Measurements from ENCODE around the gene CORO1C.

The CORO1C gene

DNA sequence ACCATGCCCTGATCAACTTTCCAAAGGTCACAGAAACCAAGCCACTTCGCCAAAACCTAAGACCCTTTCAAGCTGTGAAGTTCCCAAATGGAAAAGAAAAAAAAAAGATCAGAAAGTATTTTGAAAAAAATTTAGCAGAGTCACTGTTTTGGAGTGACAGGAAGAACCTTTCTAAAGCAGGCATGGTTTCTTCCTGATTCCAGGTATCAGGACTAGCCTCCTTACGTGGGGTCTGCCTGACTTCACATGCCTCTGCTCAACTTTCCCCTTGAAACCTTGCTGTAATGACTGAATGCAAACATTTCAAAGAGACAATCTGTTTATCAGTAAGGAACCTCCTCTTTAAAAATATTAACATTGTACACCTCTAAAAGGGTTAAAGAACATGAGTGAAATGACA, 9.5 kb downstream of the CORO1C start:
- Histone ChIP-seq H3K9me3 (ENCODE audit: control insufficient read depth, low read depth, low read length) (no peaks in the 10 kb centered on the region), H3K4me3 (ENCODE audit: low read length) (no peak overlapping the region), H3K27me3 (ENCODE audit: control insufficient read depth, insufficient read depth, low read length) (no peaks in the 10 kb centered on the region), H3K4me1 (ENCODE audit: control insufficient read depth, low read depth, low read length) (peaks cover 20% of the 10 kb centered on the region), H3K36me3 (ENCODE audit: control insufficient read depth, low read depth, low read length) (no peaks in the 10 kb centered on the region), H3K27ac (ENCODE audit: low read length) (no peak overlapping the region), H3K9ac (ENCODE audit: low read length) (no peak overlapping the region)

DNA sequence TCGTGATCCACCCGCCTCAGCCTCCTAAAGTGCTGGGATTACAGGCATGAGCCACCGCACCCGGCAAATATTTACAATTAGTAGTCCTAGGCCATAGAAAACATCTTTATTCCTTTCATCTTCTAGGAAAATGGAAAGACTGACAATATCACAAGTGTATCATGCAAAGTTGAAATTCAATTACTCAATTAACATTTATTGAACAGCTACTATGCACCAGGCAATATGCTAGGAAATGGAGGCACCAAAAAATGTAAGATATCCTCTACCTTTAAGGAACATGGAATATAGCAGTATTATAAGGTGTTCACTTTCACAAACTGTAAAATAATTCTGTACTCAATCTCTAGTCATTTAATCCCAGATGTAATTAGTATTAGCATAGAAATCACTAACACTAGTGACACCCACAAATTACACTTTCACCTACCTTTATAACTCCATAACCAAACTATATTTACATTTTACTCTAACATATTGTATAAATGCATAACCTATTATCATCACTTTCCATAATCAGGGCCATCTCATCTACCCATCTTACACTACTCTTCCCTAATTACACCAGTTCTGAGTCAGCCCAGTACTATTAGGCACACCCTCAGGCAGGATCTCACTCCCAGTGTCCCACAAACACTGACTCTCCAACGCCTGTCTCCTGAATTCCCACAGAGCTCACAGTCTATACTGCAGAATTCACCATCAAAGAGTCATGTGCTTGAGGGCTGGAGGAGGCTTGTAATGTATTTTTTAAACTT, 10.4 kb downstream of the CORO1C start:
- no peaks in the 10 kb centered on the region for H3K9me3 ChIP-seq (ENCODE audit: control insufficient read depth, low read depth, low read length)
- no peak overlapping the region for H3K9ac ChIP-seq (ENCODE audit: low read length)
- H3K4me1 ChIP-seq (ENCODE audit: control insufficient read depth, low read depth, low read length): peaks cover 20% of the 10 kb centered on the region
- no peaks in the 10 kb centered on the region for H3K36me3 ChIP-seq (ENCODE audit: control insufficient read depth, low read depth, low read length)
- no peaks in the 10 kb centered on the region for H3K27me3 ChIP-seq (ENCODE audit: control insufficient read depth, insufficient read depth, low read length)
- no peak overlapping the region for H3K4me3 ChIP-seq (ENCODE audit: low read length)
- no peak overlapping the region for H3K27ac ChIP-seq (ENCODE audit: low read length)

DNA sequence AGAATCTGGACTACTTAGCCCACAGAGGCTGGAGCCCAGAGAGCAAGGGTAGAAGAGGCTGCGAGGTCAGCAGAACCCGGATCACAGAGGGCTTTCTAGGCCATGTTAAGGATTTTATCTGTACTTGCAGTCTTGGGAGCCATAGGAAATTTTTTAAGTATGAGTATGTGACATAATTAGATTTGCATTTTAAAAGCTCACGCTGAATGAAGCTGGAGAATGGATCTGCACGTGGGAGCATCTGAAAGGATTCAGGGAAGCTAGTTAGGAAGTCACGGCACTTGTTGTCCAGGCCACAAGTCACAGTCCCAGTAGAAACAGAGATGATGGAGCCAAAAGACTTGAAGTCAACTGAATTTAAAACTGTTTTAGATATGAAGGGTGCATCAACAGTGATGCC, 14.1 kb downstream of the CORO1C start:
- Histone ChIP-seq H3K9me3 (ENCODE audit: control insufficient read depth, low read depth, low read length) (no peaks in the 10 kb centered on the region), H3K27me3 (ENCODE audit: control insufficient read depth, insufficient read depth, low read length) (no peaks in the 10 kb centered on the region), H3K4me3 (ENCODE audit: low read length) (no peak overlapping the region), H3K27ac (ENCODE audit: low read length) (no peak overlapping the region), H3K36me3 (ENCODE audit: control insufficient read depth, low read depth, low read length) (no peaks in the 10 kb centered on the region), H3K4me1 (ENCODE audit: control insufficient read depth, low read depth, low read length) (peaks cover 20% of the 10 kb centered on the region), H3K9ac (ENCODE audit: low read length) (no peak overlapping the region)

DNA sequence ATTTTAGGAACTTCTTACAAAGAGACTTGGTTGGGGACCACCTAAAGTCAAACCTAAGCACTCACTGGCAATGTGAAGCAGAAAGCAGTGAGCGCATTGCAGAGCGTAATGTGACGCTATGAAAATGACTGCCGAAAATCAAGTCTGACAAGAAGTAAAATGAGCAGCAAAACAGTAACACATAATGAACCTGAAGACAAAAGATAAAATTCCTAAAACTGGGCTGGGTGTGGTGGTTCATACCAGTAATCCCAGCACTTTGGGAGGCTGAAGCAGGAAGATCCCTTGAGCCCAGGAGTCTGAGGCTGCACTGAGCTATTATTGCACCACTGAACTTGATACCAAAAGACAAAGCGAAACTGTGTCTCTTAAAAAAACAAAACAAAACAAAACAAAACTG, 16.5 kb downstream of the CORO1C start:
- H3K4me1 ChIP-seq (ENCODE audit: control insufficient read depth, low read depth, low read length): peaks cover 14% of the 10 kb centered on the region
- H3K9ac ChIP-seq (ENCODE audit: low read length): no peak overlapping the region
- H3K4me3 ChIP-seq (ENCODE audit: low read length): no peak overlapping the region
- H3K36me3 ChIP-seq (ENCODE audit: control insufficient read depth, low read depth, low read length): no peaks in the 10 kb centered on the region
- H3K27ac ChIP-seq (ENCODE audit: low read length): no peak overlapping the region
- H3K27me3 ChIP-seq (ENCODE audit: control insufficient read depth, insufficient read depth, low read length): no peaks in the 10 kb centered on the region
- no peaks in the 10 kb centered on the region for H3K9me3 ChIP-seq (ENCODE audit: control insufficient read depth, low read depth, low read length)

DNA sequence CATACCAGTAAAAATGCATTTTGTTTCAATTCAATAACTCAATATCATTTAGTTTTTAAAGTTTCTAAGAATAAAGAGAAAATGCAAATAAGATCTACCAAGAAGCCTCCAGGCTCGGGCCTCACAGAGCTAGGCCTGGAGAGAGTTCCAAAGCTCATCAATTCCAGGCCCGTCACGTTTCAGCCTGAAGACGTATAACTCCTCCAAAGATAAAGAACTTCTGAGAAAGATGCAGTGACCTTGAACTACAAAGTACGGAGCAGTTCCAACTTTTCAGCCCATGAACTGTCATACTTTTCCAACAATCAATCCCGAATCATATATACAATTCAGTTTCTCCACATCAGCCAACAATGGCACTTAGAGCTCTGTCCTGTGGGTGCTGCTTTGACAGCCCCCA, 17.8 kb downstream of the CORO1C start:
- Histone ChIP-seq H3K4me1 (ENCODE audit: control insufficient read depth, low read depth, low read length) (peaks cover 14% of the 10 kb centered on the region), H3K4me3 (ENCODE audit: low read length) (no peak overlapping the region), H3K9ac (ENCODE audit: low read length) (no peak overlapping the region), H3K27me3 (ENCODE audit: control insufficient read depth, insufficient read depth, low read length) (no peaks in the 10 kb centered on the region), H3K9me3 (ENCODE audit: control insufficient read depth, low read depth, low read length) (no peaks in the 10 kb centered on the region), H3K36me3 (ENCODE audit: control insufficient read depth, low read depth, low read length) (no peaks in the 10 kb centered on the region), H3K27ac (ENCODE audit: low read length) (no peak overlapping the region)

DNA sequence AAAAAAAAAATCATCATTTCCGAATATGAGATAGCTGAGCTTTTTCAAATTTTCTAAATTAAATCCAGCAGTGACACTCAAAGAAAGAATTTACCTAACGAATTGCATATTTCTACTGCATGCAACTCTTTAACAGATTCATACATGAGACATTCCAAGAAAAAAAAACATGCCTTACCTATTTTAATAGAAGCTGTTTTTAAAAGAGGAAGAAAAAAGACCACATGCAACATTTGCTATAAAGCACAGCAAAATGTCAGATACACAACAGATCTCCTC, 18.5 kb downstream of the CORO1C start:
- no peak overlapping the region for H3K9ac ChIP-seq (ENCODE audit: low read length)
- H3K4me1 ChIP-seq (ENCODE audit: control insufficient read depth, low read depth, low read length): peaks cover 14% of the 10 kb centered on the region
- H3K27me3 ChIP-seq (ENCODE audit: control insufficient read depth, insufficient read depth, low read length): no peaks in the 10 kb centered on the region
- no peak overlapping the region for H3K27ac ChIP-seq (ENCODE audit: low read length)
- no peaks in the 10 kb centered on the region for H3K36me3 ChIP-seq (ENCODE audit: control insufficient read depth, low read depth, low read length)
- no peak overlapping the region for H3K4me3 ChIP-seq (ENCODE audit: low read length)
- H3K9me3 ChIP-seq (ENCODE audit: control insufficient read depth, low read depth, low read length): no peaks in the 10 kb centered on the region

DNA sequence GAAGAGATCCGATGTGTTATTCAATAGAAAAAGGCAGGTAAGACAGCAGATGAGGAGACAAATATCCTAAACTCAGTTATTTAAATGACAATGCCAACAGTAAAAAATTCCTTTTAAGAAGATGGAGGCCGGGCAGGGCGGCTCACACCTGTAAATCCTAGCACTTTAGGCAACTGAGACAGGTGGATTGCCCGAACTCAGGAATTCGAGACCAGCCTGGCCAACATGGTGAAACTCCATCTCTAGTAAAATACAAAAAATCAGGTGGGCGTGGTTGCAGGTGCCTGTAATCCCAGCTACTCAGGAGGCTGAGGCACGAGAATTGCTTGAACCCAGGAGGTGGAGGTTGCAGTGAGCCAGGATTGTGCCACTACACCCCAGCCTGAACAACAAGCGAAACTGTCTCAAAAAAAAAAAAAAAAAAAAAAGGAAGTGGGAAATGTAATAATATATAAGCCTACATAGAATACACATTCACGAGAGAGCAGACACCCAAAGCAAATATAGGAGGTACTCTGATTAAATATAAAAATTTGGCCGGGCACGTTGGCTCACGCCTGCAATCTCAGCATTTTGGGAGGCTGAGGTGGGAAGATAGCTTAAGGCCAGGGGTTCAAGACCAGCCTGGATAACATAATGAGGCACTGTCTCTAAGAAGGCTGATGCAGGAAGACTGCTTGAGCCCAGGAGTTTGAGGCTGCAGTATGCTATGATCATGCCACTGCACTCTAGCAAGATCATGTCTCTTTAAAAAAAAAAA, 19.0 kb downstream of the CORO1C start:
- no peaks in the 10 kb centered on the region for H3K9me3 ChIP-seq (ENCODE audit: control insufficient read depth, low read depth, low read length)
- H3K27me3 ChIP-seq (ENCODE audit: control insufficient read depth, insufficient read depth, low read length): no peaks in the 10 kb centered on the region
- no peak overlapping the region for H3K27ac ChIP-seq (ENCODE audit: low read length)
- H3K4me3 ChIP-seq (ENCODE audit: low read length): no peak overlapping the region
- H3K4me1 ChIP-seq (ENCODE audit: control insufficient read depth, low read depth, low read length): peaks cover 14% of the 10 kb centered on the region
- H3K36me3 ChIP-seq (ENCODE audit: control insufficient read depth, low read depth, low read length): no peaks in the 10 kb centered on the region
- no peak overlapping the region for H3K9ac ChIP-seq (ENCODE audit: low read length)

DNA sequence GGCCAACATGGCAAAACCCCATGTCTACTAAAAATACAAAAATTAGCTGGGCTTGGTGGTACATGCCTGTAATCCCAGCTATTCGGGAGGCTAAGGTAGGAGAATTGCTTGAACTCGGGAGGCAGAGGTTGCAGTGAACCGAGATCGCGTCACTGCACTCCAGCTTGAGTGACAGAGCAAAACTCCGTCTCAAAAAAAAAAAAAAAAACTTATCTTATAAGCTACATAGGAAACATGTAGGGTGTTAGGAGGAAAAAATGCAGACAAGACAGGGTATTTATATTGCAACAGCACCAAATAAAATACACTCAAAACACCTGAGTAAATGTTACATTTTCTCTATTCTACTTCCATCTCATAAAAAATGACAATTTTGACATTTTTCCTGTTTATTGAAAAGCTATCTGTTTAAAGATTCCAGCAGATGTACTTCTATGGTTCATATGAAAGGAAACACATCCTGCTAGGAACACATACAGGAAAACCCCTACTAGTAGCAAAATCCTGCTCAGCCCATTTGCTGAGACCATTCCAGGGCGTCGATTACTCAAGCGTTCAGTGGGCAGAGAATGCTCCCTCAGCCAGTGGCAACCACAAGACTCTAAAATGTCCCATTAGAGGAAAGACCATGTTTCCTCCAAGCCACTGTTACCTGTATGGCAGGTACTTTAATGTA, 19.7 kb downstream of the CORO1C start:
- no peak overlapping the region for H3K9ac ChIP-seq (ENCODE audit: low read length)
- peaks cover 14% of the 10 kb centered on the region for H3K4me1 ChIP-seq (ENCODE audit: control insufficient read depth, low read depth, low read length)
- no peak overlapping the region for H3K4me3 ChIP-seq (ENCODE audit: low read length)
- no peaks in the 10 kb centered on the region for H3K27me3 ChIP-seq (ENCODE audit: control insufficient read depth, insufficient read depth, low read length)
- no peak overlapping the region for H3K27ac ChIP-seq (ENCODE audit: low read length)
- H3K36me3 ChIP-seq (ENCODE audit: control insufficient read depth, low read depth, low read length): no peaks in the 10 kb centered on the region
- H3K9me3 ChIP-seq (ENCODE audit: control insufficient read depth, low read depth, low read length): no peaks in the 10 kb centered on the region

DNA sequence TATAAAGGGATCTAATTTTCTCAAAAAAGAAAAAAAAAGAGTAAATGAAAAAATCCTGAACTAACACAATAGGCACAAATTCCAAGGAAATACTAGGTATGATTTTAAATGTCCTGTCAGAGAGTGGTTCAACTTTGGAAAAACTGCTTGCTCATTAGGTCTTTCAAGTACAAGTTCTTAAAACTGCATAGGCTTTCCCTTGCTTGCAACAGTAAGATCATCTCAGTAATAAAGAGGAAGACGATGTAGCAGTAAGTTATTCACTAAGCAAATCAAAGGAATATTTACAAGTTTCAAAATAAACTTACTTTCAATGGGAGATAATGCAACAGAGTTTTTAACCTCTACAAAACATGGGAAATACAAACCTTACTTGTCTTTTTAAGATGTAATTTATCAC, 21.6 kb downstream of the CORO1C start:
- Histone ChIP-seq H3K36me3 (ENCODE audit: control insufficient read depth, low read depth, low read length) (no peaks in the 10 kb centered on the region), H3K27me3 (ENCODE audit: control insufficient read depth, insufficient read depth, low read length) (no peaks in the 10 kb centered on the region), H3K4me3 (ENCODE audit: low read length) (no peak overlapping the region), H3K9me3 (ENCODE audit: control insufficient read depth, low read depth, low read length) (no peaks in the 10 kb centered on the region), H3K4me1 (ENCODE audit: control insufficient read depth, low read depth, low read length) (peaks cover 10% of the 10 kb centered on the region), H3K9ac (ENCODE audit: low read length) (no peak overlapping the region), H3K27ac (ENCODE audit: low read length) (no peak overlapping the region)

DNA sequence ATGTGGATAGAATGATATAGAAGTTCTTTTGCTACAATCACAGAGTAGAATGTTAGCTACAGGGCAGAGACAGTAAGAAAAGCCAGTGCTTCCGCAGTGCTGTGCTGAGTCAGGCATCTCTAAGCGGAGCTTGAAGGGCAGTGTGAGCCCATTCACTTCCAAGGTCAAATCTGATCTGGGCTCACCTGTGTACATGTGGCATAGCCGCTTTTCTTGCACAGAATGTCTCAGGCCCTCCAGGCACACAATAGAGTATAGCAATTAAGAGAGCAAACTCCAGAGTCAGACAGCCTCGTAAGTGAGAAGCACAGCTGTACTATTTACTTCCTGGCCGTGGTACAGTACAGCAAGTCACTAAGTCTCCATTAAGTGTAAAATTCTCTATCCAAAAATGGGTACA, 26.8 kb downstream of the CORO1C start:
- Histone ChIP-seq H3K36me3 (ENCODE audit: control insufficient read depth, low read depth, low read length) (peaks cover 16% of the 10 kb centered on the region), H3K27me3 (ENCODE audit: control insufficient read depth, insufficient read depth, low read length) (no peaks in the 10 kb centered on the region), H3K4me1 (ENCODE audit: control insufficient read depth, low read depth, low read length) (peaks cover 24% of the 10 kb centered on the region), H3K9ac (ENCODE audit: low read length) (no peak overlapping the region), H3K27ac (ENCODE audit: low read length) (no peak overlapping the region), H3K9me3 (ENCODE audit: control insufficient read depth, low read depth, low read length) (no peaks in the 10 kb centered on the region), H3K4me3 (ENCODE audit: low read length) (no peak overlapping the region)

DNA sequence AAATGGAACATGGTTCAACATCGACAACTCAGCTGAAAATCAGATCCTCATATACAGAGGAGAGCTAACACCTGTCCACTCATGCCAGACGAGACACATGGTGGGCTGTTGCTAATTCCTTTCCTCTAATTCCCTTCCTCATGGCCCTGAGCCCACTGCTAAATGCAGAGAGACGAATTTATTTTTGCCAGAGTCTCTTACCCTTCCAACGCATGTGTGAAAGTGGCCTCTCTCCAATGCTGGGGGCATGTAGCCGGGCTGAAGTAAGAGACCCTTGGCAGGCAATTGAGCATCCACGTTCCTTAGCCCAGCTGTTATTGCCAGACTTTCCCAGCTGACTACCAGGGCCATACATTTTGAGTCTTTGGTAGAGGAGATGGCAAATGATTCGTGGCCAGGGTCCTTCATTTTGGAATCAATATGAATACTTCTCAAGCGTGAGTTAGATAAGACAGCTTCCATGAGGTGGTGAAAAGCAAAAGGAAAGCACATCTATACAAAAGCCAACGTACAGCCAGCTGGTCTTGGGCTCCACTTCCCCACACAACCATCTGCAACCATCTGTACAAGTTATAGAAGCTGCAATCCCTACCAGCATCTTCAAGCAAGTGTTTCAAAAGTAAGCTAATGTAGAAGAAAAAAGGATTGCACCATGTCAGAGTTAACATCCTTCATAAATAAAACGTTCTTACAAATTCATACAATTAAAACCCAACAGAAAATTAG, 28.6 kb downstream of the CORO1C start:
- Histone ChIP-seq H3K27ac (ENCODE audit: low read length) (no peak overlapping the region), H3K27me3 (ENCODE audit: control insufficient read depth, insufficient read depth, low read length) (no peaks in the 10 kb centered on the region), H3K4me3 (ENCODE audit: low read length) (no peak overlapping the region), H3K9ac (ENCODE audit: low read length) (no peak overlapping the region), H3K36me3 (ENCODE audit: control insufficient read depth, low read depth, low read length) (peaks cover 25% of the 10 kb centered on the region), H3K9me3 (ENCODE audit: control insufficient read depth, low read depth, low read length) (no peaks in the 10 kb centered on the region), H3K4me1 (ENCODE audit: control insufficient read depth, low read depth, low read length) (peaks cover 24% of the 10 kb centered on the region)
